PC-3 (cell line): ENCODE data around the gene MMD. TPM values are rescaled to one million over a fixed set of nuclear protein-coding genes. Genes with fewer than 3 reads are reported as not detected.
"Not testable (repeated sequence)": the region's sequence is repeated elsewhere in the genome, so short reads cannot be mapped to it uniquely, and the experiment has no call there.

Experiments used
- ATAC-seq: fragments of 200-7000 bp; cut with Tn5 transposase; 2 replicates; pipeline ENCODE4 v1.9.1; 2020; ENCODE audit warnings: mild to moderate bottlenecking, moderate library complexity
- BruUV-seq: library from RNA; stranded (reverse); fragments of 400-500 nt; replicated peaks from 2 replicates; lab custom pipeline; 2021; lab: Mats Ljungman, UMichigan
- CTCF ChIA-PET: fragments of 300-600 bp; sonication (Branson Sonifier 250); formaldehyde crosslinking; loops from one replicate; lab custom pipeline; 2022; ENCODE audit warnings: antibody characterized with exemption; lab: Charles Lee
- POLR2A ChIA-PET: fragments of 300-600 bp; sonication (Branson Sonifier 250); formaldehyde crosslinking; loops from one replicate; lab custom pipeline; 2022; ENCODE audit warnings: antibody characterized with exemption; ENCODE audit not compliant: unreplicated experiment; lab: Charles Lee
- DNase-seq: peaks from one replicate; pipeline ENCODE4 v3.0.0-alpha.2; 2015
- H2AFZ ChIP-seq: fragments of 300-600 bp; sonication (generic); 2 replicates; pipeline ENCODE4 v1.6.0; 2016; ENCODE audit warnings: antibody characterized with exemption, low read length
- H3F3A ChIP-seq: fragments of 300-600 bp; sonication (generic); one replicate; pipeline ENCODE4 v1.6.0; 2017; ENCODE audit warnings: antibody characterized with exemption, low read length, control low read depth, mild to moderate bottlenecking; ENCODE audit not compliant: unreplicated experiment
- H3K27ac ChIP-seq: fragments of 300-600 bp; sonication (generic); 2 replicates; pipeline ENCODE4 v1.5.1; 2016; ENCODE audit warnings: mild to moderate bottlenecking, low read length
- H3K27me3 ChIP-seq: fragments of 300-600 bp; sonication (generic); 2 replicates; pipeline ENCODE4 v1.6.1; 2016; ENCODE audit warnings: low read length, mixed read lengths
- H3K36me3 ChIP-seq: fragments of 300-600 bp; sonication (generic); 2 replicates; pipeline ENCODE4 v1.6.1; 2016; ENCODE audit warnings: low read depth, mixed run types, low read length, mixed read lengths
- H3K4me1 ChIP-seq: fragments of 300-600 bp; sonication (generic); 2 replicates; pipeline ENCODE4 v1.5.1; 2016; ENCODE audit warnings: low read length; ENCODE audit not compliant: insufficient read depth
- H3K4me2 ChIP-seq: fragments of 300-600 bp; sonication (generic); 2 replicates; pipeline ENCODE4 v1.6.0; 2016; ENCODE audit warnings: low read length
- H3K4me3 ChIP-seq: fragments of 300-600 bp; sonication (generic); 2 replicates; pipeline ENCODE4 v1.5.1; 2016; ENCODE audit warnings: mild to moderate bottlenecking, low read length, mixed read lengths
- H3K79me2 ChIP-seq: fragments of 300-600 bp; sonication (generic); 2 replicates; pipeline ENCODE4 v1.6.1; 2017; ENCODE audit warnings: low read length, mixed read lengths
- H3K9ac ChIP-seq: fragments of 300-600 bp; sonication (generic); 2 replicates; pipeline ENCODE4 v1.6.0; 2016; ENCODE audit warnings: mild to moderate bottlenecking, low read length
- H3K9me2 ChIP-seq: fragments of 300-600 bp; sonication (generic); replicated peaks from 2 replicates; pipeline ENCODE4 v1.6.1; 2016; ENCODE audit warnings: mixed run types, low read length, mixed read lengths
- H3K9me3 ChIP-seq: fragments of 300-600 bp; sonication (generic); 2 replicates; pipeline ENCODE4 v1.6.1; 2016; ENCODE audit warnings: low read length, mixed read lengths
- H4K20me1 ChIP-seq: fragments of 300-600 bp; sonication (generic); 2 replicates; pipeline ENCODE4 v1.6.1; 2016; ENCODE audit warnings: low read length, mixed read lengths
- EZH2 ChIP-seq: fragments of 300-600 bp; sonication (generic); IDR thresholded peaks from one replicate; pipeline ENCODE4 v1.6.1; 2017; ENCODE audit warnings: antibody characterized with exemption, mild to moderate bottlenecking, low read length; ENCODE audit not compliant: unreplicated experiment
- EZH2phosphoT487 ChIP-seq: fragments of 300-600 bp; sonication (generic); IDR thresholded peaks from 2 replicates; pipeline ENCODE4 v1.6.1; 2018; ENCODE audit warnings: mild to moderate bottlenecking, antibody characterized with exemption, low read length, borderline replicate concordance
- intact Hi-C: fragments of 100-400 bp; cut with micrococcal nuclease; formaldehyde crosslinking; loops from 2 replicates; pipeline ENCODE4 v1.9.0; 2023
- total RNA-seq: library from RNA; depleted of rRNA; stranded (reverse); fragments of >200 nt; gene quantifications from 2 replicates; pipeline ENCODE4 v1.2.3, GENCODE V29; 2014
- TF ChIP-seq, protein P1 (sequence below): fragments of 300-600 bp; sonication (generic); conservative IDR thresholded peaks from 2 replicates; pipeline ENCODE4 v1.5.1; 2017; ENCODE audit warnings: antibody characterized with exemption, low read depth, mild to moderate bottlenecking, low read length

The MMD gene
- total RNA-seq, 1 experiment from 2014 or later: 24.1 TPM

DNA sequence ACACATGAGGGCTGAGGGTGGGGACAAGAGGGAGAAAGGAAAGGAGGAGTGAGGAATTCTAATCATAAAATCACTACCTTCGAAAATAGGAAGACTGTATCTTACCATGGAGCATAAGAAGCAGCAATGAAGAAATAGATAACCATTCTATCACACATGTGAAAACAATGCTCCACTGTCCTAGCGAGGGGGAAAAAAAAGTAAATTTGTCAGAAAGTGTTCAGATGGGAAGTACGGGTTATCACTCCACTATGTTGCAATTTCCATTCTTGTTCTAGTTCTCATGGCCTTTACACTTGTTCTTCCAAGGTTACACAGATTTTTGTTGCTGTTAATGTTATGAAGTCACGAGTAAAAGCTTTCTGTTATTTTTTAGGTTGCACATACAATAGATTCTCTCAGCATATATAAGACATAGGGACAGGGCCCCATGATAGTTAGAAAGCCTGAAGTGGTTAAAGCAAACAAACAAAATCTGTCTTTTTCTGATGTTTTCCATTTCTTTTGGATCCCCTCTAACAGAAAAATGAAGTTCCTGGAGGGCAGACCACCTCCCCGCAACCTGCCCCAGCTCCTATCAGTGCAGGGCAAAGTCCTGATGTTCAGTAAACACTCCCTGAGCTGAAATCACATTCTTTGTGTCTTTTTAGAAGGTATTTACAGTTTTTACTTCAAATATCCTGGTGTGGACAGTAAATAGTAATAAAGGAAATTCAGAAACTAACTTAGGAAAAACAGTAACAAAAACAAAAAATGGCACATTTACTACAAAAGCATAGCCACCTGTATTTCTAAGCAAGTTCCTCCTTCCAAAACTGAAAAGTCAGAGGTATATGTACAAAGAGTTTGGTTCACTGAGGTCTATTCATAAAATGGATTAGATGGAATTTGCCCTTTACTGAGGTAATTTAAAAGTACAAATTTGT lies 13.7 kb downstream of the MMD start:
- peaks cover 28% of the 10 kb centered on the region for H3K4me1 ChIP-seq
- H4K20me1 ChIP-seq: no peaks in the 10 kb centered on the region
- H3K9me2 ChIP-seq: no peaks in the 10 kb centered on the region
- intact Hi-C loops: no loop called here
- H3K79me2 ChIP-seq: no peaks in the 10 kb centered on the region
- DNase-seq (no peak), ATAC-seq (no peak)
- H3K27ac ChIP-seq: no peak overlapping the region
- no peak overlapping the region for H3K9ac ChIP-seq
- H3K9me3 ChIP-seq: no peaks in the 10 kb centered on the region
- POLR2A ChIA-PET: no interaction called here
- H3F3A ChIP-seq: no peaks in the 10 kb centered on the region
- H3K4me3 ChIP-seq: no peak overlapping the region
- no peak overlapping the region for H3K4me2 ChIP-seq
- no peak overlapping the region for H2AFZ ChIP-seq
- no TSS peak for BruUV-seq
- peaks cover 25% of the 10 kb centered on the region for H3K36me3 ChIP-seq
- H3K27me3 ChIP-seq: no peaks in the 10 kb centered on the region
- TF ChIP-seq, protein P1, sequence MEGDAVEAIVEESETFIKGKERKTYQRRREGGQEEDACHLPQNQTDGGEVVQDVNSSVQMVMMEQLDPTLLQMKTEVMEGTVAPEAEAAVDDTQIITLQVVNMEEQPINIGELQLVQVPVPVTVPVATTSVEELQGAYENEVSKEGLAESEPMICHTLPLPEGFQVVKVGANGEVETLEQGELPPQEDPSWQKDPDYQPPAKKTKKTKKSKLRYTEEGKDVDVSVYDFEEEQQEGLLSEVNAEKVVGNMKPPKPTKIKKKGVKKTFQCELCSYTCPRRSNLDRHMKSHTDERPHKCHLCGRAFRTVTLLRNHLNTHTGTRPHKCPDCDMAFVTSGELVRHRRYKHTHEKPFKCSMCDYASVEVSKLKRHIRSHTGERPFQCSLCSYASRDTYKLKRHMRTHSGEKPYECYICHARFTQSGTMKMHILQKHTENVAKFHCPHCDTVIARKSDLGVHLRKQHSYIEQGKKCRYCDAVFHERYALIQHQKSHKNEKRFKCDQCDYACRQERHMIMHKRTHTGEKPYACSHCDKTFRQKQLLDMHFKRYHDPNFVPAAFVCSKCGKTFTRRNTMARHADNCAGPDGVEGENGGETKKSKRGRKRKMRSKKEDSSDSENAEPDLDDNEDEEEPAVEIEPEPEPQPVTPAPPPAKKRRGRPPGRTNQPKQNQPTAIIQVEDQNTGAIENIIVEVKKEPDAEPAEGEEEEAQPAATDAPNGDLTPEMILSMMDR: no peak
- TF ChIP-seq EZH2phosphoT487 (no peak), EZH2 (no peak)
- CTCF ChIA-PET: no interaction called here

DNA sequence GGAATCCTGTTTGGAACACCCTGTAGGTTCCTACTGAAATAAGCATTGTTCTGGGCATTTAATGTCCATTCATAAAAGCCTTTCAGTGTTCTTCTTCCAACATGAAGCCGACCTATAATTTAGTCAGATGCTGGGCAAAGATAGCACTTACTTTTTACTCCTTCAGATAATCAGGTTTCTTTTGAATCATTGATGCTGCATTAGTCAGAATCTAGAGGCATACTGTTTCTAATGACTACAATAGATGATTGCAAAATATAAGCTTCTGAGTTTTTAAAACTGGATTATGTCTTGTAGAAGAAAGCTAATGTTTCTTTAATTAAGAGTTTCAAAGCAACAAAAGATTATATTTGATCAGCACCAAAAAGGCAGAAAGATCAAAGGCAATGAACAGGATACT lies 16.0 kb downstream of the MMD start:
- Histone ChIP-seq H2AFZ (no peak overlapping the region), H3K9me3 (no peaks in the 10 kb centered on the region), H3K4me1 (peaks cover 19% of the 10 kb centered on the region), H3F3A (no peaks in the 10 kb centered on the region), H3K4me2 (no peak overlapping the region), H3K9me2 (no peaks in the 10 kb centered on the region), H4K20me1 (no peaks in the 10 kb centered on the region), H3K79me2 (no peaks in the 10 kb centered on the region), H3K27ac (no peak overlapping the region), H3K27me3 (no peaks in the 10 kb centered on the region), H3K4me3 (no peak overlapping the region), H3K36me3 (peaks cover 22% of the 10 kb centered on the region), H3K9ac (no peak overlapping the region)
- no peak for TF ChIP-seq EZH2phosphoT487
- TF ChIP-seq EZH2: no peak
- TF ChIP-seq, protein P1: no peak
- POLR2A ChIA-PET: no interaction called here
- ATAC-seq (no peak), DNase-seq (no peak)
- CTCF ChIA-PET: no interaction called here
- intact Hi-C loops: no loop called here
- BruUV-seq: no TSS peak

DNA sequence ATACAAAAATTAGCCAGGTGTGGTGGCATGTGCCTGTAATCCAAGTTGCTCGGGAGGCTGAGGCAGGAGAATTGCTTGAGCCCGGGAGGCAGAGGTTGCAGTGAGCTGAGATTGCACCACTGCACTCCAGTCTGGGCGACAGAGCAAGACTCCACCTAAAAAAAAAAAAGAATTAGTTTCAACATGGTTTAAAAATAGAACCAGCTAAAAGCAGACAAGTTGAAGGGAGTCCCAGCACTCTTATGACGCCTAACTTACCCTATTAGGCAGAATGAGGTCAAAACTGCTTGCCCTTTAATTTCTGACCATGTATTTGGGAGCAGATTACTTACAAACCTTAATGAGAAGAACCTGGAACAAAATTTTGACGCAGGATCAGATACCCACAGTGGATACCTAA lies 17.4 kb downstream of the MMD start:
- H3K9me2 ChIP-seq, H3F3A ChIP-seq, ATAC-seq, H3K27ac ChIP-seq, DNase-seq, H3K4me2 ChIP-seq, BruUV-seq, H4K20me1 ChIP-seq, intact Hi-C loops, H3K4me3 ChIP-seq, H3K9me3 ChIP-seq, H2AFZ ChIP-seq, H3K36me3 ChIP-seq, H3K9ac ChIP-seq, H3K27me3 ChIP-seq, CTCF ChIA-PET, H3K79me2 ChIP-seq: not testable (repeated sequence)
- POLR2A ChIA-PET: interaction anchor here (0.6 kb wide), 1 partner anchor 13 kb away, joined by 3 read pairs; no protein-coding TSS in a partner anchor
- peaks cover 15% of the 10 kb centered on the region for H3K4me1 ChIP-seq
